GM06990 (cell line): Measurements from ENCODE around the gene SPAG9.

Source experiments
- DNase-seq: peaks from one replicate; pipeline ENCODE4 v3.0.0-alpha.2; 2011; ENCODE audit not compliant: insufficient read length; ENCODE audit errors: extremely low read depth
- H3K27me3 ChIP-seq: replicated peaks from 2 replicates; pipeline ENCODE4 v1.6.0; 2011; ENCODE audit warnings: low read length; ENCODE audit not compliant: control insufficient read depth, insufficient read depth
- H3K36me3 ChIP-seq: 2 replicates; pipeline ENCODE4 v1.5.1; 2011; ENCODE audit warnings: low read length; ENCODE audit not compliant: control insufficient read depth, insufficient read depth
- H3K4me3 ChIP-seq: replicated peaks from 2 replicates; pipeline ENCODE4 v1.5.1; 2011; ENCODE audit warnings: low read depth, mild to moderate bottlenecking, control low read depth, low read length
- CTCF ChIP-seq: IDR thresholded peaks from 2 replicates; pipeline ENCODE4 v1.5.1; 2011; ENCODE audit warnings: low read length, control low read depth, mild to moderate bottlenecking, inconsistent platforms; ENCODE audit not compliant: insufficient read depth, poor library complexity, severe bottlenecking

Gene SPAG9

GRCh38 chr17:51029568-51030463, 90.9 kb downstream of the SPAG9 start:
- no peak overlapping the region; the same call in 1 of the 2 replicates for H3K4me3 ChIP-seq
- H3K36me3 ChIP-seq = no peaks in the 10 kb centered on the region
- TF ChIP-seq CTCF = no peak
- peak; percentile 14 for DNase-seq
- no peaks in the 10 kb centered on the region for H3K27me3 ChIP-seq

GRCh38 chr17:51029142-51029541, 91.5 kb downstream of the SPAG9 start:
- no peak for TF ChIP-seq CTCF
- Histone ChIP-seq H3K36me3 (no peaks in the 10 kb centered on the region), H3K4me3 (no peak overlapping the region), H3K27me3 (no peaks in the 10 kb centered on the region)
- DNase-seq = no peak

GRCh38 chr17:51028176-51028863, 92.3 kb downstream of the SPAG9 start:
- no peak for DNase-seq
- Histone ChIP-seq H3K4me3 (no peak overlapping the region), H3K27me3 (no peaks in the 10 kb centered on the region), H3K36me3 (no peaks in the 10 kb centered on the region)
- TF ChIP-seq CTCF = no peak

GRCh38 chr17:51018541-51018940, 102.1 kb downstream of the SPAG9 start:
- no peak overlapping the region for H3K4me3 ChIP-seq
- DNase-seq = no peak
- H3K36me3 ChIP-seq = peaks cover 1% of the 10 kb centered on the region
- H3K27me3 ChIP-seq = no peaks in the 10 kb centered on the region
- TF ChIP-seq CTCF = no peak

- no peak for DNase-seq
- H3K4me3 ChIP-seq = no peak overlapping the region
- no peaks in the 10 kb centered on the region for H3K27me3 ChIP-seq
- H3K36me3 ChIP-seq = peaks cover 1% of the 10 kb centered on the region
- no peak for TF ChIP-seq CTCF
Observed at GRCh38 chr17:51017270-51017669, 103.4 kb downstream of the SPAG9 start.
